Caco-2 (cell line): Measurements from ENCODE around the gene ZSCAN31. TPM values are rescaled to one million over a fixed set of nuclear protein-coding genes. Genes with fewer than 3 reads are reported as not detected.
A peak's percentile ranks its signal among the peaks of the same experiment; 100 is the strongest.

Source experiments
- BruUV-seq: library from RNA; stranded (reverse); fragments of 400-500 nt; replicated peaks from 2 replicates; lab custom pipeline; 2021; lab: Mats Ljungman, UMichigan
- CTCF ChIA-PET: fragments of 300-600 bp; sonication (Branson Sonifier 250); formaldehyde crosslinking; loops from one replicate; lab custom pipeline; 2022; ENCODE audit warnings: antibody characterized with exemption; lab: Charles Lee
- POLR2A ChIA-PET: fragments of 300-600 bp; sonication (Branson Sonifier 250); formaldehyde crosslinking; loops from one replicate; lab custom pipeline; 2022; ENCODE audit warnings: antibody characterized with exemption; lab: Charles Lee
- DNase-seq, 2 experiments: peaks; one replicate each; pipeline versions ENCODE4 v3.0.0 to v3.0.0-alpha.2; 2020 to 2022
- H3K27me3 ChIP-seq: replicated peaks from 2 replicates; pipeline ENCODE4 v1.6.0; 2011; ENCODE audit warnings: low read length; ENCODE audit not compliant: control insufficient read depth, insufficient read depth
- H3K36me3 ChIP-seq: 2 replicates; pipeline ENCODE4 v1.5.1; 2011; ENCODE audit warnings: low read length; ENCODE audit not compliant: control insufficient read depth, insufficient read depth
- H3K4me1 ChIP-seq: fragments of 250-450 bp; sonication (Bioruptor Pico); 2 replicates; pipeline ENCODE4 v1.5.1; 2020; ENCODE audit warnings: mild to moderate bottlenecking
- H3K4me3 ChIP-seq: 2 replicates; pipeline ENCODE4 v1.5.1; 2011; ENCODE audit warnings: low read depth, mild to moderate bottlenecking, control low read depth, low read length
- H3K9me3 ChIP-seq: fragments of 250-450 bp; sonication (Bioruptor Pico); 2 replicates; pipeline ENCODE4 v1.5.1; 2020; ENCODE audit warnings: mild to moderate bottlenecking, moderate library complexity
- H3K27ac Mint-ChIP-seq: one replicate; pipeline ENCODE4 v1.8.0; 2022; ENCODE audit warnings: mixed read lengths; ENCODE audit not compliant: unreplicated experiment
- H3K27me3 Mint-ChIP-seq: one replicate; pipeline ENCODE4 v1.8.0; 2022; ENCODE audit warnings: mixed read lengths; ENCODE audit not compliant: insufficient read depth, unreplicated experiment
- H3K36me3 Mint-ChIP-seq: one replicate; pipeline ENCODE4 v1.8.0; 2022; ENCODE audit warnings: mild to moderate bottlenecking, mixed read lengths; ENCODE audit not compliant: insufficient read depth, unreplicated experiment
- H3K4me1 Mint-ChIP-seq: one replicate; pipeline ENCODE4 v1.8.0; 2022; ENCODE audit warnings: low read depth, mixed read lengths; ENCODE audit not compliant: unreplicated experiment
- H3K4me3 Mint-ChIP-seq: one replicate; pipeline ENCODE4 v1.8.0; 2022; ENCODE audit warnings: mild to moderate bottlenecking, moderate library complexity, mixed read lengths; ENCODE audit not compliant: unreplicated experiment
- H3K9me3 Mint-ChIP-seq: one replicate; pipeline ENCODE4 v1.8.0; 2022; ENCODE audit warnings: mixed read lengths; ENCODE audit not compliant: unreplicated experiment
- CTCF ChIP-seq, 2 experiments: fragments of 200-600 bp in 1 of 2; IDR thresholded peaks; 1 replicate in 1 of 2; 2 replicates in 1 of 2; pipeline versions ENCODE4 v1.5.1 to v1.8.0; 2011 to 2022; ENCODE audit warnings: antibody characterized with exemption in 1 of 2, control low read depth in 1 of 2, inconsistent platforms in 1 of 2, low read depth in 1 of 2, low read length in 1 of 2, mild to moderate bottlenecking in 1 of 2, moderate library complexity in 1 of 2; ENCODE audit not compliant: insufficient read depth in 1 of 2, severe bottlenecking in 1 of 2, unreplicated experiment in 1 of 2
- intact Hi-C: fragments of 100-400 bp; cut with micrococcal nuclease; formaldehyde crosslinking; loops from one replicate; pipeline ENCODE4 v1.10.0; 2022; ENCODE audit not compliant: unreplicated experiment
- total RNA-seq: library from RNA; stranded (reverse); gene quantifications from 2 replicates; pipeline ENCODE4 v1.2.3, GENCODE V29; 2022

ZSCAN31 gene
- total RNA-seq, 1 experiment from 2014 or later: 1.7 TPM

GRCh38 chr6:28337121-28337520 lies 1.2 kb upstream of the ZSCAN31 start:
- no TSS peak for BruUV-seq
- no peak for DNase-seq
- Mint-ChIP-seq H3K4me3 (no peak overlapping the region), H3K27ac (no peak overlapping the region), H3K36me3 (no peaks in the 10 kb centered on the region), H3K9me3 (peaks cover 9% of the 10 kb centered on the region), H3K27me3 (peaks cover 2% of the 10 kb centered on the region), H3K4me1 (peaks cover 16% of the 10 kb centered on the region)
- TF ChIP-seq CTCF (IDR thresholded peaks at IDR 0.05; ENCODE audit: insufficient read depth in 1 of 2, low read depth in 1 of 2, low read length in 1 of 2, severe bottlenecking in 1 of 2, unreplicated experiment in 1 of 2): no peak
- H3K4me3 ChIP-seq: peak overlapping the region; percentile 54
- H3K27me3 ChIP-seq: no peaks in the 10 kb centered on the region
- no peaks in the 10 kb centered on the region; the same call in 1 of the 2 replicates for H3K4me1 ChIP-seq
- CTCF ChIA-PET: interaction anchor here (2.5 kb wide), 1 partner anchor 19 kb away, joined by 16 read pairs; no protein-coding TSS in a partner anchor
- intact Hi-C loops: loop anchor here (5.0 kb wide), 2 partner anchors 55 to 445 kb away; partner anchors contain the start of gene PGBD1
- no peaks in the 10 kb centered on the region for H3K9me3 ChIP-seq
- H3K36me3 ChIP-seq: no peaks in the 10 kb centered on the region
- POLR2A ChIA-PET: interaction anchor here (0.8 to 2.0 kb wide), 4 partner anchors 11 to 118 kb away, joined by 3 to 17 read pairs (median 6); no protein-coding TSS in a partner anchor

- intact Hi-C loops: loop anchor here (5.0 kb wide), 2 partner anchors 54 to 444 kb away; partner anchors contain the start of gene PGBD1
- no peaks in the 10 kb centered on the region for H3K36me3 Mint-ChIP-seq
- H3K4me1 Mint-ChIP-seq: peaks cover 16% of the 10 kb centered on the region
- peaks cover 2% of the 10 kb centered on the region for H3K27me3 Mint-ChIP-seq
- Histone ChIP-seq H3K4me1 (no peaks in the 10 kb centered on the region; the same call in 1 of the 2 replicates), H3K9me3 (no peaks in the 10 kb centered on the region), H3K4me3 (peak overlapping the region; percentile 54), H3K36me3 (no peaks in the 10 kb centered on the region), H3K27me3 (no peaks in the 10 kb centered on the region)
- TF ChIP-seq CTCF (IDR thresholded peaks at IDR 0.05; ENCODE audit: insufficient read depth in 1 of 2, low read depth in 1 of 2, low read length in 1 of 2, severe bottlenecking in 1 of 2, unreplicated experiment in 1 of 2): no peak
- no peak overlapping the region for H3K27ac Mint-ChIP-seq
- BruUV-seq: no TSS peak
- peaks cover 9% of the 10 kb centered on the region for H3K9me3 Mint-ChIP-seq
- ChIA-PET POLR2A (interaction anchor here (0.6 to 2.0 kb wide), 11 partner anchors 12 to 498 kb away, joined by 3 to 17 read pairs (median 8); partner anchors contain the start of gene ZSCAN26), CTCF (interaction anchor here (2.5 kb wide), 1 partner anchor 19 kb away, joined by 16 read pairs; no protein-coding TSS in a partner anchor)
- no peak for DNase-seq
- no peak overlapping the region for H3K4me3 Mint-ChIP-seq
Measured at GRCh38 chr6:28336284-28337120, 554 bp upstream of the ZSCAN31 start.

- BruUV-seq: TSS peak; percentile 84
- no peak for DNase-seq
Measured at GRCh38 chr6:28335040-28335563, 846 bp downstream of the ZSCAN31 start.

More at GRCh38 chr6:28335040-28335563, 846 bp downstream of the ZSCAN31 start:
- CTCF ChIA-PET: interaction anchor here (0.6 to 2.5 kb wide), 3 partner anchors 21 to 68 kb away, joined by 3 to 16 read pairs (median 6); partner anchors contain the start of gene ZSCAN26
- Histone ChIP-seq H3K36me3 (no peaks in the 10 kb centered on the region), H3K4me1 (no peaks in the 10 kb centered on the region; the same call in 1 of the 2 replicates), H3K27me3 (no peaks in the 10 kb centered on the region), H3K9me3 (no peaks in the 10 kb centered on the region; the same call in 1 of the 2 replicates), H3K4me3 (peak overlapping the region; percentile 37)
- Mint-ChIP-seq H3K4me1 (peaks cover 16% of the 10 kb centered on the region), H3K9me3 (peaks cover 2% of the 10 kb centered on the region), H3K4me3 (no peak overlapping the region), H3K36me3 (no peaks in the 10 kb centered on the region), H3K27me3 (no peaks in the 10 kb centered on the region), H3K27ac (no peak overlapping the region)
- POLR2A ChIA-PET: interaction anchor here (0.5 to 2.0 kb wide), 13 partner anchors 11 to 1225 kb away, joined by 3 to 17 read pairs (median 4); partner anchors contain the start of genes ZNF165 and ZSCAN26
- TF ChIP-seq CTCF (IDR thresholded peaks at IDR 0.05; ENCODE audit: insufficient read depth in 1 of 2, low read depth in 1 of 2, low read length in 1 of 2, severe bottlenecking in 1 of 2, unreplicated experiment in 1 of 2): no peak
- intact Hi-C loops: loop anchor here (2.0 to 5.0 kb wide), 3 partner anchors 14 to 443 kb away; partner anchors contain the start of genes PGBD1 and ZKSCAN3
